ENCODE results near the gene KNDC1. TPM values are rescaled to one million over a fixed set of nuclear protein-coding genes. Genes with fewer than 3 reads are reported as not detected.
A peak's percentile ranks its signal among the peaks of the same experiment; 100 is the strongest.

The KNDC1 gene
- total RNA-seq, 1 experiment from 2014 or later, result 15.7 TPM

DNA sequence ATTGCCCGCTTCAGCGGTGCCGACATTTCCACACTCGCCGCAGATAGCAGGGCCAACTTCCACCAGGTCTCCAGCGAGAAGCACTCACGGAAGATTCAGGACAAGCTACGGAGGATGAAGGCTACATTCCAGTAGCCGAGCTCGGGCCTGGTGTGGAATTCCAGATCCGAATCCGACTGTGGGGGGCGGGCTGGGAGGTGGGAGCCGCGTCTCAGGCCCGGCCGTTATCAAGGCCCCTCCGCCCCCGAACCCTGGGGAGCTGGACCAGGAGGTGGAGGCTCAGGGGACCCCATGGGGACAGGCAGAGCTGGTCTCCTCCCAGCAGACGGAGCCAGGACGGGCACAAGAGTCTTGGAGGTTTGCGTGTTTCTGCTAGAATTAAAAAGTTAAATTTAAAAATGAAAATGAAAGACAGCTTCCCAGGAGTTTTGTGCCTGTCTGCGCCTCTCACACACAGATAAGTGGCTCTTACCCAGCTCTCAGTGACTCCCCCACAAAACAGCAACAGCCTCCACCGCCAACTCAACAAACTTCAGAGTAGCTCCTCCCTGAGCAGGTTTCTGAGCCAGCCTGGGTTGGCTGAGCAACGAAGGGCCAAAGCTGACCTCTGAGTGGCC is 64.8 kb downstream of the KNDC1 start:
- no peaks in the 10 kb centered on the region for H3K79me2 ChIP-seq (ENCODE audit: insufficient read depth, low read length)
- H3K9me3 ChIP-seq (ENCODE audit: control insufficient read depth, low read depth, low read length), result no peaks in the 10 kb centered on the region
- H3K23me2 ChIP-seq (ENCODE audit: insufficient read length, low read depth, low read length, poor library complexity, severe bottlenecking), result no peaks in the 10 kb centered on the region
- H2AFZ ChIP-seq (ENCODE audit: low read length), result no peak overlapping the region
- no peak overlapping the region for H4K5ac ChIP-seq (ENCODE audit: insufficient read length, low read depth, low read length)
- no peak overlapping the region for H3K4me3 Mint-ChIP-seq
- H3K27me3 ChIP-seq (ENCODE audit: insufficient read depth, low read length), result peaks cover 6% of the 10 kb centered on the region; the same call in 1 of the 2 replicates
- H3K4ac ChIP-seq (ENCODE audit: low read depth, low read length), result peak overlapping the region; percentile 45; the same call in 1 of the 2 replicates
- H3K18ac ChIP-seq (ENCODE audit: insufficient read length, low read depth, low read length), result no peak overlapping the region
- TF ChIP-seq, protein P1, sequence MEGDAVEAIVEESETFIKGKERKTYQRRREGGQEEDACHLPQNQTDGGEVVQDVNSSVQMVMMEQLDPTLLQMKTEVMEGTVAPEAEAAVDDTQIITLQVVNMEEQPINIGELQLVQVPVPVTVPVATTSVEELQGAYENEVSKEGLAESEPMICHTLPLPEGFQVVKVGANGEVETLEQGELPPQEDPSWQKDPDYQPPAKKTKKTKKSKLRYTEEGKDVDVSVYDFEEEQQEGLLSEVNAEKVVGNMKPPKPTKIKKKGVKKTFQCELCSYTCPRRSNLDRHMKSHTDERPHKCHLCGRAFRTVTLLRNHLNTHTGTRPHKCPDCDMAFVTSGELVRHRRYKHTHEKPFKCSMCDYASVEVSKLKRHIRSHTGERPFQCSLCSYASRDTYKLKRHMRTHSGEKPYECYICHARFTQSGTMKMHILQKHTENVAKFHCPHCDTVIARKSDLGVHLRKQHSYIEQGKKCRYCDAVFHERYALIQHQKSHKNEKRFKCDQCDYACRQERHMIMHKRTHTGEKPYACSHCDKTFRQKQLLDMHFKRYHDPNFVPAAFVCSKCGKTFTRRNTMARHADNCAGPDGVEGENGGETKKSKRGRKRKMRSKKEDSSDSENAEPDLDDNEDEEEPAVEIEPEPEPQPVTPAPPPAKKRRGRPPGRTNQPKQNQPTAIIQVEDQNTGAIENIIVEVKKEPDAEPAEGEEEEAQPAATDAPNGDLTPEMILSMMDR (conservative IDR thresholded peaks at IDR 0.05), result no peak
- WGBS (ENCODE audit: extremely low coverage, insufficient read length, low lambda C conversion rate), result no CpG with 5 or more reads among the region's 25 CpGs
- H4K8ac ChIP-seq (replicated peaks; ENCODE audit: insufficient read length, low read depth, low read length), result no peak overlapping the region
- H3K36me3 Mint-ChIP-seq (ENCODE audit: insufficient read depth in 1 of 3, low read depth in 3 of 3), result peaks cover 0 to 6% (median 3%) of the 10 kb centered on the region in 3 experiments; a peak in 4 of 7 replicates
- H3K4me1 Mint-ChIP-seq, result peaks cover 26 to 30% of the 10 kb centered on the region in 2 experiments
- H3K27ac ChIP-seq (ENCODE audit: insufficient read length, low read depth, low read length), result no peak overlapping the region
- peak overlapping the region in 1 of 3 experiments; percentile 72; a peak in 1 of 7 replicates for H3K27ac Mint-ChIP-seq
- H3K23ac ChIP-seq (ENCODE audit: insufficient read length, low read depth, low read length), result no peak overlapping the region
- no peaks in the 10 kb centered on the region for H3K4me1 ChIP-seq (ENCODE audit: insufficient read depth, low read length)
- H3K56ac ChIP-seq (ENCODE audit: insufficient read length, low read depth, low read length), result no peak overlapping the region
- no peak overlapping the region for H2BK12ac ChIP-seq (ENCODE audit: insufficient read length, low read depth, low read length)
- H3K9me3 Mint-ChIP-seq, result peaks cover 2 to 4% of the 10 kb centered on the region in 2 experiments; a peak in 3 of 5 replicates
- no peak overlapping the region for H3K9ac ChIP-seq (ENCODE audit: extremely low read depth, insufficient read length, low read length)
- H3K27me3 Mint-ChIP-seq (ENCODE audit: low read depth), result peaks cover 36% of the 10 kb centered on the region
- no peak overlapping the region for H2BK120ac ChIP-seq (ENCODE audit: low read depth, low read length, poor library complexity, severe bottlenecking)
- no peak overlapping the region for H4K91ac ChIP-seq (ENCODE audit: insufficient read length, low read depth, low read length)
- H3T11ph ChIP-seq (ENCODE audit: low read length), result no peak overlapping the region
- H2BK5ac ChIP-seq (ENCODE audit: insufficient read length, low read length), result no peak overlapping the region
- H3K14ac ChIP-seq (ENCODE audit: insufficient read depth, low read length), result peak overlapping the region; percentile 49; the same call in 1 of the 2 replicates
- H3K4me2 ChIP-seq (ENCODE audit: insufficient read depth, insufficient read length, low read length), result no peak overlapping the region
- H2BK15ac ChIP-seq (ENCODE audit: low read depth, low read length), result no peak overlapping the region
- DNase-seq, result no peak
- no peaks in the 10 kb centered on the region for H4K20me1 ChIP-seq (ENCODE audit: control insufficient read depth, insufficient read depth, insufficient read length)
- no peak overlapping the region for H2AK5ac ChIP-seq (ENCODE audit: insufficient read length, low read length)
- no peaks in the 10 kb centered on the region for H3K79me1 ChIP-seq (ENCODE audit: insufficient read depth, low read depth, low read length, poor library complexity, severe bottlenecking)
- H2BK20ac ChIP-seq (ENCODE audit: low read depth, low read length, poor library complexity, severe bottlenecking), result no peak overlapping the region

Data from H9 (cell line).